Choroid plexus epithelial cell (primary cell): Measurements from ENCODE around the gene APBB2.

Source experiments
- DNase-seq: peaks from one replicate; pipeline ENCODE4 v3.0.0-alpha.2; 2010; ENCODE audit warnings: low read depth
- H3K4me3 ChIP-seq: 2 replicates; pipeline ENCODE4 v1.5.1; 2011; ENCODE audit warnings: low read depth, mild to moderate bottlenecking, control low read depth, low read length, moderate library complexity
- TF ChIP-seq, protein P1 (sequence below): conservative IDR thresholded peaks from 2 replicates; pipeline ENCODE4 v1.5.1; 2011; ENCODE audit warnings: low read depth, mild to moderate bottlenecking, control low read depth, inconsistent platforms, low read length, moderate library complexity

Gene APBB2

DNA sequence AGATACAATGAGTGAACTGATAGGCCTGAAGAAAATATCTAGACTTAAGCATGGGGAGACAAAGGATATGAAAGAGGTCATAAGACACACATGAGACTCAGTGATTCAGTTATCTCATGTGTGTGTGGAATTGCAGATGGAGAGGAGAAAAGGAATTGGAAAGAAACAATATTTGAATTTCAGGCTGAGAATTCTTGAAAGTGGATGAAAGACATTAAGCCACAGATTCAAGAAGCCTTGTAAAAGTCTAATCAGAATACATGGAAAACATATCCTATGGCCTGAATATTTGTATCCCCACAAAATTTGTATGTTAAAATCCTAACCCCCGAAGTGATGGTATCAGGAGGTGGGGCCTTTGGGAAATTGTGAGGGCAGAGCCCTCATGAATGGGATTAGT lies 436.3 kb downstream of the APBB2 start:
- no peak overlapping the region for H3K4me3 ChIP-seq
- TF ChIP-seq, protein P1, sequence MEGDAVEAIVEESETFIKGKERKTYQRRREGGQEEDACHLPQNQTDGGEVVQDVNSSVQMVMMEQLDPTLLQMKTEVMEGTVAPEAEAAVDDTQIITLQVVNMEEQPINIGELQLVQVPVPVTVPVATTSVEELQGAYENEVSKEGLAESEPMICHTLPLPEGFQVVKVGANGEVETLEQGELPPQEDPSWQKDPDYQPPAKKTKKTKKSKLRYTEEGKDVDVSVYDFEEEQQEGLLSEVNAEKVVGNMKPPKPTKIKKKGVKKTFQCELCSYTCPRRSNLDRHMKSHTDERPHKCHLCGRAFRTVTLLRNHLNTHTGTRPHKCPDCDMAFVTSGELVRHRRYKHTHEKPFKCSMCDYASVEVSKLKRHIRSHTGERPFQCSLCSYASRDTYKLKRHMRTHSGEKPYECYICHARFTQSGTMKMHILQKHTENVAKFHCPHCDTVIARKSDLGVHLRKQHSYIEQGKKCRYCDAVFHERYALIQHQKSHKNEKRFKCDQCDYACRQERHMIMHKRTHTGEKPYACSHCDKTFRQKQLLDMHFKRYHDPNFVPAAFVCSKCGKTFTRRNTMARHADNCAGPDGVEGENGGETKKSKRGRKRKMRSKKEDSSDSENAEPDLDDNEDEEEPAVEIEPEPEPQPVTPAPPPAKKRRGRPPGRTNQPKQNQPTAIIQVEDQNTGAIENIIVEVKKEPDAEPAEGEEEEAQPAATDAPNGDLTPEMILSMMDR: no peak
- DNase-seq: no peak

DNA sequence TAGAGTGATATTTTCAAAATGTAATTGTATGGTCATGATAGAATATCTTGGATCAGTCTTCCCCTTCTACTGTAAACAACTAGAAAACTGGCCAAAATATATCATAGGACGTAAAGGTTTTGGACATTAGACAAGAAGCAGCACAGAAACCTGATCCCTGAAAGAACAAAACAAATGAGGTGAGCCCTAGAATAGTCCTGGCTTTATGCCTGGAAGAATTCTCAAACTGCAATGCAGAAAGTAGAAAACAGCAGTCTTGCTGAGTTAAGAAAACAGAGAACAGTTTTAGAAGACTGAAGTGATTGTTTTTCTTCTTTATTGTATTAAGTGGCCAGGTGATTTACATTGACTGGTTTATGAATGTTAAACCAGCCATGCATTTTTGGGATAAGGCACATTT lies 445.1 kb downstream of the APBB2 start:
- TF ChIP-seq, protein P1: no peak
- no peak overlapping the region for H3K4me3 ChIP-seq
- peak; percentile 69 for DNase-seq

- DNase-seq: peak; percentile 79
- TF ChIP-seq, protein P1: no peak
Observed at GRCh38 chr4:40763228-40763716, 451.1 kb downstream of the APBB2 start.

More at GRCh38 chr4:40763228-40763716, 451.1 kb downstream of the APBB2 start:
- H3K4me3 ChIP-seq: no peak overlapping the region
